WTC11 (cell line): ENCODE measurements around the gene RANBP9. TPM values are rescaled to one million over a fixed set of nuclear protein-coding genes. Genes with fewer than 3 reads are reported as not detected.

ENCODE experiments used
- ATAC-seq: fragments of 200-7000 bp; cut with Tn5 transposase; 2 replicates; pipeline ENCODE4 v1.10.0; 2021; ENCODE audit warnings: mild to moderate bottlenecking, moderate library complexity
- CTCF ChIA-PET: fragments of 300-600 bp; sonication (Branson Sonifier 250); formaldehyde crosslinking; loops from one replicate; lab custom pipeline; 2021; ENCODE audit warnings: antibody characterized with exemption; lab: Charles Lee
- POLR2A ChIA-PET: fragments of 350-600 bp; sonication (Branson Sonifier 250); formaldehyde crosslinking; loops from one replicate; lab custom pipeline; 2021; ENCODE audit warnings: antibody characterized with exemption; lab: Charles Lee
- DNase-seq: peaks from one replicate; pipeline ENCODE4 v3.0.0; 2021; ENCODE audit warnings: low spot score
- H3K27ac Mint-ChIP-seq: 2 replicates; pipeline ENCODE4 v1.8.0; 2021; ENCODE audit warnings: mixed read lengths
- H3K27me3 Mint-ChIP-seq: 2 replicates; pipeline ENCODE4 v1.8.0; 2021; ENCODE audit warnings: low read depth, mild to moderate bottlenecking, moderate library complexity, mixed read lengths
- H3K36me3 Mint-ChIP-seq: 2 replicates; pipeline ENCODE4 v1.8.0; 2021; ENCODE audit warnings: mixed read lengths
- H3K4me1 Mint-ChIP-seq: 2 replicates; pipeline ENCODE4 v1.8.0; 2022; ENCODE audit warnings: mixed read lengths
- H3K4me3 Mint-ChIP-seq: 2 replicates; pipeline ENCODE4 v1.8.0; 2021; ENCODE audit warnings: mild to moderate bottlenecking, moderate library complexity, mixed read lengths
- H3K9me3 Mint-ChIP-seq: 2 replicates; pipeline ENCODE4 v1.8.0; 2021; ENCODE audit warnings: mixed read lengths
- CBFB ChIP-seq: sonication (generic); formaldehyde crosslinking; IDR thresholded peaks from 2 replicates; pipeline ENCODE4 v1.8.1; 2022; ENCODE audit warnings: mild to moderate bottlenecking, low read depth, missing genetic modification reagents
- ELF4 ChIP-seq: sonication (generic); formaldehyde crosslinking; IDR thresholded peaks from 2 replicates; pipeline ENCODE4 v1.8.1; 2022; ENCODE audit warnings: low read depth, mild to moderate bottlenecking, moderate library complexity, missing genetic modification reagents
- GRHL2 ChIP-seq: fragments of 250-450 bp; sonication (Bioruptor Pico); IDR thresholded peaks from 2 replicates; pipeline ENCODE4 v1.8.0; 2022; ENCODE audit warnings: mild to moderate bottlenecking, moderate library complexity; ENCODE audit not compliant: insufficient replicate concordance, severe bottlenecking
- JAZF1 ChIP-seq: fragments of 250-450 bp; sonication (Bioruptor Pico); IDR thresholded peaks from 2 replicates; pipeline ENCODE4 v1.9.0; 2021; ENCODE audit warnings: moderate library complexity, mild to moderate bottlenecking, inconsistent platforms
- NFYB ChIP-seq: sonication (generic); formaldehyde crosslinking; conservative IDR thresholded peaks from 2 replicates; pipeline ENCODE4 v1.8.0; 2022; ENCODE audit warnings: low read depth, missing genetic modification reagents
- NR1H2 ChIP-seq: sonication (generic); formaldehyde crosslinking; IDR thresholded peaks from 2 replicates; pipeline ENCODE4 v1.9.0; 2021; ENCODE audit warnings: mild to moderate bottlenecking, moderate library complexity, missing genetic modification reagents
- NR2C2 ChIP-seq: sonication (generic); formaldehyde crosslinking; IDR thresholded peaks from 2 replicates; pipeline ENCODE4 v1.8.0; 2022; ENCODE audit warnings: mild to moderate bottlenecking, missing genetic modification reagents
- TEAD4 ChIP-seq: sonication (generic); formaldehyde crosslinking; IDR thresholded peaks from 2 replicates; pipeline ENCODE4 v1.8.0; 2022; ENCODE audit warnings: mild to moderate bottlenecking, missing genetic modification reagents
- ZBTB21 ChIP-seq: sonication (generic); formaldehyde crosslinking; IDR thresholded peaks from 2 replicates; pipeline ENCODE4 v1.8.1; 2023; ENCODE audit warnings: mild to moderate bottlenecking, missing genetic modification reagents, borderline replicate concordance
- ZNF138 ChIP-seq: sonication (generic); formaldehyde crosslinking; conservative IDR thresholded peaks from 2 replicates; pipeline ENCODE4 v1.8.1; 2022; ENCODE audit warnings: mild to moderate bottlenecking, moderate library complexity, missing genetic modification reagents
- ZNF232 ChIP-seq: sonication (generic); formaldehyde crosslinking; IDR thresholded peaks from 2 replicates; pipeline ENCODE4 v1.8.0; 2022; ENCODE audit warnings: mild to moderate bottlenecking, missing genetic modification reagents
- ZNF317 ChIP-seq: sonication (generic); formaldehyde crosslinking; IDR thresholded peaks from 2 replicates; pipeline ENCODE4 v1.8.1; 2023; ENCODE audit warnings: low read depth, mild to moderate bottlenecking, moderate library complexity, missing genetic modification reagents, borderline replicate concordance
- total RNA-seq: library from RNA; stranded (reverse); gene quantifications from 3 replicates; pipeline ENCODE4 v1.2.3, GENCODE V29; 2021
- TF ChIP-seq, protein P1 (sequence below): sonication (generic); formaldehyde crosslinking; conservative IDR thresholded peaks from 2 replicates; pipeline ENCODE4 v1.8.1; 2022; ENCODE audit warnings: mild to moderate bottlenecking, missing genetic modification reagents
- TF ChIP-seq, protein P2 (sequence below): sonication (generic); formaldehyde crosslinking; IDR thresholded peaks from 2 replicates; pipeline ENCODE4 v1.8.0; 2022; ENCODE audit warnings: missing genetic modification reagents
- TF ChIP-seq, protein P3 (sequence below): sonication (generic); formaldehyde crosslinking; IDR thresholded peaks from 2 replicates; pipeline ENCODE4 v1.8.1; 2023; ENCODE audit warnings: mild to moderate bottlenecking, moderate library complexity, missing genetic modification reagents
- TF ChIP-seq, protein P4 (sequence below): sonication (generic); formaldehyde crosslinking; IDR thresholded peaks from 2 replicates; pipeline ENCODE4 v1.8.0; 2022; ENCODE audit warnings: mild to moderate bottlenecking, missing genetic modification reagents
- TF ChIP-seq, protein P5 (sequence below): sonication (generic); formaldehyde crosslinking; IDR thresholded peaks from 2 replicates; pipeline ENCODE4 v1.8.0; 2023; ENCODE audit warnings: mild to moderate bottlenecking, missing genetic modification reagents
- TF ChIP-seq, protein P6 (sequence below): fragments of 250-450 bp; sonication (Bioruptor Pico); IDR thresholded peaks from 2 replicates; pipeline ENCODE4 v1.9.0; 2021; ENCODE audit warnings: mild to moderate bottlenecking
- TF ChIP-seq, protein P7 (sequence below): sonication (generic); formaldehyde crosslinking; IDR thresholded peaks from 2 replicates; pipeline ENCODE4 v1.8.0; 2022; ENCODE audit warnings: mild to moderate bottlenecking, missing genetic modification reagents

The RANBP9 gene
- total RNA-seq, 1 experiment from 2014 or later: 33.4 TPM

DNA sequence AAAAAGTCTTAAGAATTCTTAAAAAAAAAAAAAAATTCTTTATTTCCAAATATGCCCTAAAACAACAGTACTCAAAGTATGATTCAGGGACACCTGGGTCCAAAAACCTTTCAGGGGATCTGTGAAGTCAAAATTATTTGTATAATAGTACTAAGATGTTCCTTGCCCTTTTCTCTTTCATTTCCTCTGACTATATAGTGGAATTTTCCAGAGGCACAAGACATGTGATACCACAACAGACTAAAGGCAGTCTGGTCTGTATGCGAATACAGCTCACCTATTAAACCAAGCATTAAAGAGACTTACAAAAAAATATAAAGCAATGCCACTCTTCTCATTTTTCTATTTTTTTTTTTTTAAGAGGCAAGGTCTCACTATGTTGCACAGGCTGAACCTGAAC lies 81.1 kb downstream of the RANBP9 start:
- TF ChIP-seq TEAD4 (CRISPR knock-in tag) (no peak), NFYB (CRISPR knock-in tag) (no peak), ELF4 (no peak), CBFB (no peak), ZNF317 (CRISPR knock-in tag) (no peak), ZNF232 (CRISPR knock-in tag) (no peak), NR1H2 (no peak), ZBTB21 (no peak), NR2C2 (CRISPR knock-in tag) (no peak), ZNF138 (no peak), GRHL2 (CRISPR knock-in tag) (no peak), JAZF1 (CRISPR knock-in tag) (no peak)
- TF ChIP-seq, protein P1, sequence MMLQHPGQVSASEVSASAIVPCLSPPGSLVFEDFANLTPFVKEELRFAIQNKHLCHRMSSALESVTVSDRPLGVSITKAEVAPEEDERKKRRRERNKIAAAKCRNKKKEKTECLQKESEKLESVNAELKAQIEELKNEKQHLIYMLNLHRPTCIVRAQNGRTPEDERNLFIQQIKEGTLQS (CRISPR knock-in tag): no peak
- TF ChIP-seq, protein P2, sequence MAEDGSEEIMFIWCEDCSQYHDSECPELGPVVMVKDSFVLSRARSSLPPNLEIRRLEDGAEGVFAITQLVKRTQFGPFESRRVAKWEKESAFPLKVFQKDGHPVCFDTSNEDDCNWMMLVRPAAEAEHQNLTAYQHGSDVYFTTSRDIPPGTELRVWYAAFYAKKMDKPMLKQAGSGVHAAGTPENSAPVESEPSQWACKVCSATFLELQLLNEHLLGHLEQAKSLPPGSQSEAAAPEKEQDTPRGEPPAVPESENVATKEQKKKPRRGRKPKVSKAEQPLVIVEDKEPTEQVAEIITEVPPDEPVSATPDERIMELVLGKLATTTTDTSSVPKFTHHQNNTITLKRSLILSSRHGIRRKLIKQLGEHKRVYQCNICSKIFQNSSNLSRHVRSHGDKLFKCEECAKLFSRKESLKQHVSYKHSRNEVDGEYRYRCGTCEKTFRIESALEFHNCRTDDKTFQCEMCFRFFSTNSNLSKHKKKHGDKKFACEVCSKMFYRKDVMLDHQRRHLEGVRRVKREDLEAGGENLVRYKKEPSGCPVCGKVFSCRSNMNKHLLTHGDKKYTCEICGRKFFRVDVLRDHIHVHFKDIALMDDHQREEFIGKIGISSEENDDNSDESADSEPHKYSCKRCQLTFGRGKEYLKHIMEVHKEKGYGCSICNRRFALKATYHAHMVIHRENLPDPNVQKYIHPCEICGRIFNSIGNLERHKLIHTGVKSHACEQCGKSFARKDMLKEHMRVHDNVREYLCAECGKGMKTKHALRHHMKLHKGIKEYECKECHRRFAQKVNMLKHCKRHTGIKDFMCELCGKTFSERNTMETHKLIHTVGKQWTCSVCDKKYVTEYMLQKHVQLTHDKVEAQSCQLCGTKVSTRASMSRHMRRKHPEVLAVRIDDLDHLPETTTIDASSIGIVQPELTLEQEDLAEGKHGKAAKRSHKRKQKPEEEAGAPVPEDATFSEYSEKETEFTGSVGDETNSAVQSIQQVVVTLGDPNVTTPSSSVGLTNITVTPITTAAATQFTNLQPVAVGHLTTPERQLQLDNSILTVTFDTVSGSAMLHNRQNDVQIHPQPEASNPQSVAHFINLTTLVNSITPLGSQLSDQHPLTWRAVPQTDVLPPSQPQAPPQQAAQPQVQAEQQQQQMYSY: no peak
- TF ChIP-seq, protein P3, sequence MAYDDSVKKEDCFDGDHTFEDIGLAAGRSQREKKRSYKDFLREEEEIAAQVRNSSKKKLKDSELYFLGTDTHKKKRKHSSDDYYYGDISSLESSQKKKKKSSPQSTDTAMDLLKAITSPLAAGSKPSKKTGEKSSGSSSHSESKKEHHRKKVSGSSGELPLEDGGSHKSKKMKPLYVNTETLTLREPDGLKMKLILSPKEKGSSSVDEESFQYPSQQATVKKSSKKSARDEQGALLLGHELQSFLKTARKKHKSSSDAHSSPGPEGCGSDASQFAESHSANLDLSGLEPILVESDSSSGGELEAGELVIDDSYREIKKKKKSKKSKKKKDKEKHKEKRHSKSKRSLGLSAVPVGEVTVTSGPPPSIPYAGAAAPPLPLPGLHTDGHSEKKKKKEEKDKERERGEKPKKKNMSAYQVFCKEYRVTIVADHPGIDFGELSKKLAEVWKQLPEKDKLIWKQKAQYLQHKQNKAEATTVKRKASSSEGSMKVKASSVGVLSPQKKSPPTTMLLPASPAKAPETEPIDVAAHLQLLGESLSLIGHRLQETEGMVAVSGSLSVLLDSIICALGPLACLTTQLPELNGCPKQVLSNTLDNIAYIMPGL (CRISPR knock-in tag): no peak
- TF ChIP-seq, protein P4, sequence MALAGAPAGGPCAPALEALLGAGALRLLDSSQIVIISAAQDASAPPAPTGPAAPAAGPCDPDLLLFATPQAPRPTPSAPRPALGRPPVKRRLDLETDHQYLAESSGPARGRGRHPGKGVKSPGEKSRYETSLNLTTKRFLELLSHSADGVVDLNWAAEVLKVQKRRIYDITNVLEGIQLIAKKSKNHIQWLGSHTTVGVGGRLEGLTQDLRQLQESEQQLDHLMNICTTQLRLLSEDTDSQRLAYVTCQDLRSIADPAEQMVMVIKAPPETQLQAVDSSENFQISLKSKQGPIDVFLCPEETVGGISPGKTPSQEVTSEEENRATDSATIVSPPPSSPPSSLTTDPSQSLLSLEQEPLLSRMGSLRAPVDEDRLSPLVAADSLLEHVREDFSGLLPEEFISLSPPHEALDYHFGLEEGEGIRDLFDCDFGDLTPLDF: no peak
- TF ChIP-seq, protein P5, sequence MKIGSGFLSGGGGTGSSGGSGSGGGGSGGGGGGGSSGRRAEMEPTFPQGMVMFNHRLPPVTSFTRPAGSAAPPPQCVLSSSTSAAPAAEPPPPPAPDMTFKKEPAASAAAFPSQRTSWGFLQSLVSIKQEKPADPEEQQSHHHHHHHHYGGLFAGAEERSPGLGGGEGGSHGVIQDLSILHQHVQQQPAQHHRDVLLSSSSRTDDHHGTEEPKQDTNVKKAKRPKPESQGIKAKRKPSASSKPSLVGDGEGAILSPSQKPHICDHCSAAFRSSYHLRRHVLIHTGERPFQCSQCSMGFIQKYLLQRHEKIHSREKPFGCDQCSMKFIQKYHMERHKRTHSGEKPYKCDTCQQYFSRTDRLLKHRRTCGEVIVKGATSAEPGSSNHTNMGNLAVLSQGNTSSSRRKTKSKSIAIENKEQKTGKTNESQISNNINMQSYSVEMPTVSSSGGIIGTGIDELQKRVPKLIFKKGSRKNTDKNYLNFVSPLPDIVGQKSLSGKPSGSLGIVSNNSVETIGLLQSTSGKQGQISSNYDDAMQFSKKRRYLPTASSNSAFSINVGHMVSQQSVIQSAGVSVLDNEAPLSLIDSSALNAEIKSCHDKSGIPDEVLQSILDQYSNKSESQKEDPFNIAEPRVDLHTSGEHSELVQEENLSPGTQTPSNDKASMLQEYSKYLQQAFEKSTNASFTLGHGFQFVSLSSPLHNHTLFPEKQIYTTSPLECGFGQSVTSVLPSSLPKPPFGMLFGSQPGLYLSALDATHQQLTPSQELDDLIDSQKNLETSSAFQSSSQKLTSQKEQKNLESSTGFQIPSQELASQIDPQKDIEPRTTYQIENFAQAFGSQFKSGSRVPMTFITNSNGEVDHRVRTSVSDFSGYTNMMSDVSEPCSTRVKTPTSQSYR: no peak
- TF ChIP-seq, protein P6, sequence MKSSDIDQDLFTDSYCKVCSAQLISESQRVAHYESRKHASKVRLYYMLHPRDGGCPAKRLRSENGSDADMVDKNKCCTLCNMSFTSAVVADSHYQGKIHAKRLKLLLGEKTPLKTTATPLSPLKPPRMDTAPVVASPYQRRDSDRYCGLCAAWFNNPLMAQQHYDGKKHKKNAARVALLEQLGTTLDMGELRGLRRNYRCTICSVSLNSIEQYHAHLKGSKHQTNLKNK (CRISPR knock-in tag): no peak
- TF ChIP-seq, protein P7, sequence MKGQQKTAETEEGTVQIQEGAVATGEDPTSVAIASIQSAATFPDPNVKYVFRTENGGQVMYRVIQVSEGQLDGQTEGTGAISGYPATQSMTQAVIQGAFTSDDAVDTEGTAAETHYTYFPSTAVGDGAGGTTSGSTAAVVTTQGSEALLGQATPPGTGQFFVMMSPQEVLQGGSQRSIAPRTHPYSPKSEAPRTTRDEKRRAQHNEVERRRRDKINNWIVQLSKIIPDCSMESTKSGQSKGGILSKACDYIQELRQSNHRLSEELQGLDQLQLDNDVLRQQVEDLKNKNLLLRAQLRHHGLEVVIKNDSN (CRISPR knock-in tag): no peak
- Mint-ChIP-seq H3K36me3 (peaks cover 32% of the 10 kb centered on the region), H3K27me3 (no peaks in the 10 kb centered on the region), H3K27ac (no peak overlapping the region), H3K9me3 (no peaks in the 10 kb centered on the region), H3K4me3 (no peak overlapping the region), H3K4me1 (peaks cover 12% of the 10 kb centered on the region)
- ChIA-PET CTCF (interaction anchor here (1.4 to 2.8 kb wide), 2 partner anchors 15 to 56 kb away, joined by 5 to 8 read pairs; partner anchors contain the start of genes NOL7 and SIRT5), POLR2A (no interaction called here)
- DNase-seq: no peak
- no peak for ATAC-seq
